HG03342 (cell line): ENCODE results near the gene EXOC3L2.
"Not testable (repeated sequence)": the region's sequence is repeated elsewhere in the genome, so short reads cannot be mapped to it uniquely, and the experiment has no call there.

ENCODE experiments used
- ATAC-seq: cut with Tn5 transposase; IDR thresholded peaks from one replicate; pipeline ENCODE4 v1.9.1; 2021; ENCODE audit warnings: mild to moderate bottlenecking, moderate library complexity; ENCODE audit not compliant: unreplicated experiment

The EXOC3L2 gene

GRCh38 chr19:45245334-45245787, at the start of gene EXOC3L2:
Gene EXOC3L2 (minus strand): TSS chr19:45245407. CDS start chr19:45239045, 6,362 bp downstream.
- no peak for ATAC-seq

- ATAC-seq: no peak
Measured at GRCh38 chr19:45294291-45295029, 49.3 kb upstream of the EXOC3L2 start.

DNA sequence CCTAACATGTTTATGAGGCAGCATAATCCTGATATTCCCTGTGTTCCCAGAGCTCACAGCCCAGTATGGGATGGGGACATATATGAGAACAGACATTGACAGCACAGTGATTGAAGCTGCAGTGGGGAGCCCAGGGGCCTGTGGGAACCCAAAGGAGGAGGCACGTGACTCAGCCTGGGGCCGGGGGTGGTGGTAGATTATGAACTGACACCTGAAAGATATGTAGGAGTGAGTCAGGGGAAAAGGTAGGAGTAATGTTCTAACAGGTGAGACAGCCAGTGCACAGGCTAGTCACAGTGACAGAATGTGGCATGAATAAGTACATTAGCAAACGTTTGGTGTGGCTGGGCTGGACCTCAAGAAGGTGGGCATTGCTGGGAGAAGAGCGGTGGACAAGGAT, 48.5 kb upstream of the EXOC3L2 start:
- ATAC-seq: no peak

DNA sequence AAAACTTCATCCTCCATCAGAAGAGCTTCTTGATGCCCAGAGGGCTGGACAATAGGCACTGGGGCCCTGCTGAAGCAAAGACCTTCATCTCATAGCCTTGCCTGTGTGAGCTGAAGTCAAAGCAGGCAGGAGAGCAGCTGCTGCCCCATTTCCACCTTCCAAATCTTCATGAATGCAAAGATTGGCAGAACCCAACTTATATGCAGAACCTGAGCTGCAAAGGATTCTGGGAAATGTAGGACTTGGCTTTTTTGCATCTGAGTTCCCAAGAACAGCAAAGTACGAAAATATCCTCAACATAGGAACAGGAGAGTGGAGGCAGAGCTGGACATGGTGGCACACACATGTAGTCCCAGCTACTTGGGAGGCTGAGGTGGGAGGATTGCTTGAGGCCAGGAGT, 46.6 kb upstream of the EXOC3L2 start:
- ATAC-seq: no peak

DNA sequence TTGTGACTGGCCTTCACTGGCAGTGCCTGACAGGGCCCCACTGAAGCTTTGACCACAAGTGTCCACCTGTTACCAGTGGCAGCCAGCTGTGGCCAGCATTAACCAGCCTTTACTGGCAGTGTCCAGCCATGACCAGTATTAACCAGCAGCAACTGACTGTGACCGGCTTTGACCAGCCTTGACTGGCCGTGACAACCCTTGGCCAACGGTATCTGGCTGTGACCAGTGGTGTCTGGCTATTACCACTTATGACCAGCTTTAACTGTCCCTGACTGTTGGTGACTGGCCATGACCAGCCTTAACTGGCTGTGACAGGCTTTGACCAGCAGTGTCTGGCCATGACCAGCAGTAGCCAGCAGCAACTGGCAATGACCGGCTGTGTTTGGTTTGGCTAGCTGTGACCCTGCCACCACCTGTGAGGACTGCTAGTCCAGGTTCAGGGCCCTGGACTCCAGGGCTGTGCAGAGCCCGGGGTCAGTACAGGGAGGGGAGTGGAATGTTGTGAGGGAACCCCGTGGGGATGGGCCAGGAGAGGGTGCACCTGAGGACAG, 45.2 kb upstream of the EXOC3L2 start:
- no peak for ATAC-seq

DNA sequence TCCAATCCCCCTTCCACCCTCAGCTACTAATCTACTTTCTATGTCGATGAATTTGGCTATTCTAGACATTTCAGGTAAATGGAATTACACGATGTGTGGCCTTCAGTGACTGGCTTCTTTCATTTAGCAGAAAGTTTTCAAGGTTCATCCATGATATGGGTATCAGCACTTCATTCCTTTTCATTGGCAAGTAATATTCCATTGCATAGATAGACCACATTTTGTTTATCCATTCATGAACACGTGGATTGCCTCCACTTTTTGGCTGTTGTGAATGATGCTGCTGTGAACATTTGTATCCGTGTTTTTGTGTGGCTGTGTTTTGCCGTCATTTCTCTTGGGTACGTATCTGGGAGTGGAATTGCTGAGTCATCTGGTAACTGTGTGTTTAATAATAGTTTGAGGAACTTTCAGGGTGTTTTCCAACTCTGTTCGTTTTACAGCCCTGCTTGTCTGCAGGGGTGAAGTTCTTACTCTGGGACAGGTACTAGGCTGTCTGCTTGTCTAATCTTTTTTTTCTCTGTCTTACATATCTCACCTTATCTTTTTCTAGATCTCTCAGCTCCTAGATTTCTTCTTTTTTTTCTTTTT, 38.3 kb upstream of the EXOC3L2 start:
- no peak for ATAC-seq

DNA sequence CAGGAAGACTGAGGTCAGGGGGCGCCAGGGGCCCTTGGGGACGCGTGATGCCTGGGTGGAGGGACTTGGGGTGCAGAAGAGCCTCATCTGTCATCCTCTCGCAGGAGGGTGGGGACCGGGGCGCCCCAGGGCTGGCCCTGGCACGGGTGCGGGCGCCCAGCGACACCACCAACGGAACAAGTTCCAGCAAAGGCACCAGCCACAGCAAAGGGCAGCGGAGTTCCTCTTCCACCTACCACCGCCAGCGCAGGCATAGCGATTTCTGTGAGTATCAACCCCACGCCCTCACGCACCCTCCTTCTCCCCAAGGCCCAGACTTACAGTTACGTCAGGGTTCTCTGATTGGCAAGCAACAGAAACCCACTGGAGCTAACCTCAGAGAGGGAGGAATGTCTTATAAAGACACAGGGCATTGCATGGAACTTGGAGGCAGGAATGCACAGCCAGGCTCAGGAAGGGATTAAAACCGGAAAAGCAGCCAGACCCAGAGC, 35.3 kb upstream of the EXOC3L2 start:
- ATAC-seq: no peak

GRCh38 chr19:45279587-45280192, 34.5 kb upstream of the EXOC3L2 start:
- ATAC-seq: no peak

GRCh38 chr19:45278087-45278486, 32.9 kb upstream of the EXOC3L2 start:
- ATAC-seq: no peak

DNA sequence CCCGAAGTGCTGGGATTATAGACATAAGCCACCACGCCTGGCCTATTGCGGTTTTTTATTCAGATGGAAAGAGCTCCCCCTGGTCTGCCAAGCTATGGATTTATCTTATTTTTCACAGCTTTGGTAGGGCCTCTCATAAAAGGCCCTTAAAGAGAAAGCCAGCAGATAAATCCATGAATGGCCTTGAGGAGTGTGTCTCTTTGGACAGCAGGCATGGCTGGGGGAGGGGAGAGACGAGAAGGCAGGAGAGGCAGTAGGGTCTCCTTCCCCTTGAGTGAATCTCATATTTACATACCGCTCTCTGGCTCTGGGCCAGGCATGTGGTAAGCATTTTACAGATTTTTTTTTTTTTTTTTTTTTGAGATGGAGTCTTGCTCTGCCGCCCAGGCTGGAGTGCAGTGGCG, 31.1 kb upstream of the EXOC3L2 start:
- ATAC-seq: no peak

- no peak for ATAC-seq
Measured at GRCh38 chr19:45275370-45275971, 30.3 kb upstream of the EXOC3L2 start.

GRCh38 chr19:45273521-45273855, 28.3 kb upstream of the EXOC3L2 start:
- no peak for ATAC-seq

- ATAC-seq: no peak
Measured at GRCh38 chr19:45271735-45272108, 26.5 kb upstream of the EXOC3L2 start.

DNA sequence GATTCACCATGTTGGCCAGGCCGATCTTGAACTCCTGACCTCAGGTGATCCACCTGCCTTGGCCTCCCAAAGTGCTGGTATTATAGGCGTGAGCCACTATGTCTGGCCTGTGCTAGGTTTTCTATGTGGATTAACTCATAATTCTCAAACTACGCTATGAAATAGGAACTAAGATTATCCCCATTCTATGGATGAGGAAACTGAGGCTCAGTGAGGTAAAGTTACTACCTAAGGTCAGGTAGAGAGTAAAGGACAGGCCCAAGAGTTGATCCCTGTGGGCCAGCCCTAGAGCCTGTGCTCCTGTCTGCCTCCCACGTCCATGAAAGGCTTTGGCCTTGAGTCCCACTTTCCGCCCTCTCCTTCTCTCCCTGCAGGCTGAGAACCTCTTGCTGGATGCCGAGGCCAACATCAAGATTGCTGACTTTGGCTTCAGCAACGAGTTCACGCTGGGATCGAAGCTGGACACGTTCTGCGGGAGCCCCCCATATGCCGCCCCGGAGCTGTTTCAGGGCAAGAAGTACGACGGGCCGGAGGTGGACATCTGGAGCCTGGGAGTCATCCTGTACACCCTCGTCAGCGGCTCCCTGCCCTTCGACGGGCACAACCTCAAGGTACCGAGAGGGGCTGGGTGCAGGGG, 26.0 kb upstream of the EXOC3L2 start:
- no peak for ATAC-seq

DNA sequence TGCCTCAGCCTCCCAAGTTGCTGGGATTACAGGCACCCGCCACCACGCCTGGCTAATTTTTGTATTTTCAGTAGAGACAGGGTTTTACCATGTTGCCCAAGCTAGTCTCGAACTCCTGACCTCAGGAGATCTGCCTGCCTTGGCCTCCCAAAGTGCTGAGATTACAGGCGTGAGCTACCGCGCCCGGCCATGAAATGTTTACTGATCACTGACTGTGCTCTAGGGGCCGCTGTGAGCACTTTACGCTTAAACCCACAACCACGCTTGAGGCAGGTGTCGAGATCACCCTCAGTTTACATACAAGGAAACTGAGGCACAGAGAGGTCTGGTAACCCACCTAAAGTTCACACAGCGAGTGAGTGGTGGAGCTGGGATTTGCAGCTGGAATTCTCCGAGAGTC, 24.7 kb upstream of the EXOC3L2 start:
- not testable (repeated sequence) for ATAC-seq

- ATAC-seq: no peak
Measured at GRCh38 chr19:45267296-45267695, 22.1 kb upstream of the EXOC3L2 start.

DNA sequence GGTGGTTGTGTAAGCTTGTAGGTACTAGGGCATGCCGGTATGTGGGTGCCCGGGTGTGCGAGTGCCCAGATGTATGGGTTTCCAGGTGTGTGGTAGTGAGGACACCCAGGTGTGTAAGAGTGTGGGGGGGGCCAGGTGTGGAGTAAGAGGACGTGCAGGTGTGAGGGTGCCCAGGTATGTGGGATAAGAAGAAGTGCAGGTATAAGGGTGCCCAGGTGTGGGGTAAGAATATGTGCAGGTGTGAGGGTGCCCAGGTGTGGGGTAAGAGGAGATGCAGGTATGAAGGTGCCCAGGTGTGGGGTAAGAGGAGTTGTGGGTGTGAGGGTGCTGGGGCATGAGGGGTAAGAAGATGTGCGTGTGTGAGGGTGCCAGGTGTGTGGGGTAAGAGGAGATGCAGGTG, 20.2 kb upstream of the EXOC3L2 start:
- ATAC-seq: no peak

DNA sequence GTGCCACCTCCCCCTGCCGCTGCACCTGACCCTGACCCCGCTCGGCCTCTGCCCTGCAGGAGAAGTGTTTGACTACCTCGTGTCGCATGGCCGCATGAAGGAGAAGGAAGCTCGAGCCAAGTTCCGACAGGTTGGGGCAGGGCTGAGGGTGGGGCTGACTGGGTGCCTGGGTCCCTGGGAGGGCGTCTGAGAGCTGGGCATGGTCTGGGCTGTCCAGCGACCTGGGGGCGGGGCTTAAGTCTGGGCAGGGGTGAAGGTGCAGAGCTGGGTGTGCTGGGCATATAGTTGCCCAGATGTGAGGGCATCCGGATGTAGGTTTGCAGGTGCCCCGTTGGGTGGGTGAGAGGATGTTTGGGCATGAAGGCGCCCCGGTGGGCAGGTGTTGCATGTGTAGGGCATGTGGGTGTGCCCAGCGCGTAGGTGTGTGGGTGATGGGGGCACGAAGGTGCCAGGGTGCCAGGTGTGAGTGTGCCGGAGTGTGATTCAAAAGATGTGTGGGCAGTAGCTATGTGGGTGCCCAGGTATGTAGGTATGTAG, 19.6 kb upstream of the EXOC3L2 start:
- no peak for ATAC-seq

GRCh38 chr19:45263013-45263412, 17.8 kb upstream of the EXOC3L2 start:
- ATAC-seq: no peak

GRCh38 chr19:45262570-45262969, 17.4 kb upstream of the EXOC3L2 start:
- no peak for ATAC-seq

DNA sequence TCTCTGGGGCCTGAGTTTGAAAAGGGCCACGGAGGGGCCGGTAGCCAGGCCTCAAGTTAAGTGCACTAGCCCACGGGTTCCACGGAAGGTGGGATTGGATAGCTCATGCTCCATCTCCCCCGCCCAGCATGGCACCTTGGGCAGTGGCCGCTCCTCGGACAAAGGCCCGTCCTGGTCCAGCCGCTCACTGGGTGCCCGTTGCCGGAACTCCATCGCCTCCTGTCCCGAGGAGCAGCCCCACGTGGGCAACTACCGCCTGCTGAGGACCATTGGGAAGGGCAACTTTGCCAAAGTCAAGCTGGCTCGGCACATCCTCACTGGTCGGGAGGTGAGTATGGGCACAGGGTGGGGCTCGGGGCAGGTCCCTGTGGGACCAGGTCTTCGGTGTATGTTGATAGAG, 13.7 kb upstream of the EXOC3L2 start:
- no peak for ATAC-seq
